Left lung (tissue), 10 donors: Measurements from ENCODE around the gene DOCK3. TPM values are rescaled to one million over a fixed set of nuclear protein-coding genes. Genes with fewer than 3 reads are reported as not detected.
"Not testable (repeated sequence)": the region's sequence is repeated elsewhere in the genome, so short reads cannot be mapped to it uniquely, and the experiment has no call there.

Source experiments
- ATAC-seq: fragments of 200-7000 bp; cut with Tn5 transposase; one replicate; pipeline ENCODE4 v1.9.1; 2020; ENCODE audit warnings: moderate library complexity
- DNase-seq, 4 donors: peaks; one replicate each; pipeline ENCODE4 v3.0.0-alpha.2; 2013 to 2020
- H3K27ac ChIP-seq, 2 donors: fragments of 200-600 bp; sonication (generic) in 1 of 2; one replicate each; pipeline versions ENCODE4 v1.5.0 to v1.8.0; 2020 to 2021
- H3K27me3 ChIP-seq, 2 donors: fragments of 200-600 bp; sonication (generic) in 1 of 2; one replicate each; pipeline versions ENCODE4 v1.5.0 to v1.8.0; 2020 to 2021
- H3K36me3 ChIP-seq, 2 donors: fragments of 200-600 bp; sonication (generic) in 1 of 2; one replicate each; pipeline versions ENCODE4 v1.5.0 to v1.8.0; 2020 to 2021
- H3K4me1 ChIP-seq, 2 donors: fragments of 200-600 bp; one replicate each; pipeline ENCODE4 v1.8.0; 2021
- H3K4me3 ChIP-seq, 2 donors: fragments of 200-600 bp; sonication (generic) in 1 of 2; one replicate each; pipeline versions ENCODE4 v1.5.0 to v1.8.0; 2020 to 2021; ENCODE audit warnings: mild to moderate bottlenecking in 1 of 2
- H3K9me3 ChIP-seq, 2 donors: fragments of 200-600 bp; sonication (generic) in 1 of 2; one replicate each; pipeline versions ENCODE4 v1.5.0 to v1.8.0; 2020 to 2021
- intact Hi-C, 2 donors: fragments of 100-400 bp; cut with DNase I; formaldehyde crosslinking; loops; one replicate each; pipeline versions ENCODE4 v1.11.2 to v1.14.2; 2022
- polyA plus RNA-seq, 6 donors: library from polyadenylated mRNA; unstranded; fragments of 120-200 nt; gene quantifications; one replicate each; pipeline ENCODE4 v1.2.1, GENCODE V29; 2013; ENCODE audit not compliant: insufficient read length in 6 of 6
- total RNA-seq, 2 donors: library from RNA; stranded (reverse); fragmentation: NEBNext Ultra II Directional; extraction: Animal tissue kit (Norgen Biotek cat#: 25700); gene quantifications; one replicate each; pipeline ENCODE4 v1.2.1, GENCODE V29; 2021
- TF ChIP-seq, protein P1 (sequence below), 2 donors: fragments of 200-600 bp; sonication (generic) in 1 of 2; IDR thresholded peaks; one replicate each; pipeline versions ENCODE4 v1.5.0 to v1.8.0; 2021; ENCODE audit warnings: antibody characterized with exemption in 2 of 2
- donor health status: DM: no; HTN: yes; CAD: no.
- donor health status: DM: no; HTN: no; CAD: no.

Gene DOCK3
- total and polyA plus RNA-seq, 8 donors = 0.34 to 2.2 (median 1.8) TPM

DNA sequence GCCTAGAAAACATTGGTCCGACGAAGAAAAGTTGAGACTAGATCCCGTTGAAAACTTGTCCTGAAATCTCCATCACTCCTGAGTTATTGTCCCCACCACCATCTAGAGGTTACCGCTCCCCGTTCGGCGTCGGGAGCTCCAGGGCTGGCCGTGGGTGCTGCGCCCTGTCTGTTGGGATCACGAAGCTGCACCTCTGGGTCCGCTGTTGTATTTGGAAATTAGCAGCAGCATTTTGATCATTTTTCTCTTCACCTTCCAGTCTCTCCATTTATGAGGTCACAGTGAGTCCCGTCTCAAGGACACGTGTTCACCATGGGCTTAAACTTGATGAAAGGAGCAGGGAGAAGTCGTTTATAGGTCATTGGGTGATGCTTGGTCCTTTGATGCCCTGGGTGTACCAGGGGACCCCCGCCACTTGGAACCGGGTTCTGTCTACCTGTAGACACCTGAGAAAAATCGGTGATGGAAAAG, 710.9 kb downstream of the DOCK3 start:
- peaks cover 0 to 39% of the 10 kb centered on the region in 2 donors for H3K36me3 ChIP-seq
- peaks cover 33 to 57% of the 10 kb centered on the region in 2 donors for H3K4me1 ChIP-seq
- H3K27ac ChIP-seq = peak overlapping the region; percentile 72 to 95
- no peaks in the 10 kb centered on the region for H3K27me3 ChIP-seq
- H3K4me3 ChIP-seq = peak overlapping the region; percentile 64 to 89
- intact Hi-C loops = no loop called here
- no peak for ATAC-seq
- TF ChIP-seq, protein P1, sequence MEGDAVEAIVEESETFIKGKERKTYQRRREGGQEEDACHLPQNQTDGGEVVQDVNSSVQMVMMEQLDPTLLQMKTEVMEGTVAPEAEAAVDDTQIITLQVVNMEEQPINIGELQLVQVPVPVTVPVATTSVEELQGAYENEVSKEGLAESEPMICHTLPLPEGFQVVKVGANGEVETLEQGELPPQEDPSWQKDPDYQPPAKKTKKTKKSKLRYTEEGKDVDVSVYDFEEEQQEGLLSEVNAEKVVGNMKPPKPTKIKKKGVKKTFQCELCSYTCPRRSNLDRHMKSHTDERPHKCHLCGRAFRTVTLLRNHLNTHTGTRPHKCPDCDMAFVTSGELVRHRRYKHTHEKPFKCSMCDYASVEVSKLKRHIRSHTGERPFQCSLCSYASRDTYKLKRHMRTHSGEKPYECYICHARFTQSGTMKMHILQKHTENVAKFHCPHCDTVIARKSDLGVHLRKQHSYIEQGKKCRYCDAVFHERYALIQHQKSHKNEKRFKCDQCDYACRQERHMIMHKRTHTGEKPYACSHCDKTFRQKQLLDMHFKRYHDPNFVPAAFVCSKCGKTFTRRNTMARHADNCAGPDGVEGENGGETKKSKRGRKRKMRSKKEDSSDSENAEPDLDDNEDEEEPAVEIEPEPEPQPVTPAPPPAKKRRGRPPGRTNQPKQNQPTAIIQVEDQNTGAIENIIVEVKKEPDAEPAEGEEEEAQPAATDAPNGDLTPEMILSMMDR (IDR thresholded peaks at IDR 0.05) = no peak
- no peak for DNase-seq
- H3K9me3 ChIP-seq = no peaks in the 10 kb centered on the region

DNA sequence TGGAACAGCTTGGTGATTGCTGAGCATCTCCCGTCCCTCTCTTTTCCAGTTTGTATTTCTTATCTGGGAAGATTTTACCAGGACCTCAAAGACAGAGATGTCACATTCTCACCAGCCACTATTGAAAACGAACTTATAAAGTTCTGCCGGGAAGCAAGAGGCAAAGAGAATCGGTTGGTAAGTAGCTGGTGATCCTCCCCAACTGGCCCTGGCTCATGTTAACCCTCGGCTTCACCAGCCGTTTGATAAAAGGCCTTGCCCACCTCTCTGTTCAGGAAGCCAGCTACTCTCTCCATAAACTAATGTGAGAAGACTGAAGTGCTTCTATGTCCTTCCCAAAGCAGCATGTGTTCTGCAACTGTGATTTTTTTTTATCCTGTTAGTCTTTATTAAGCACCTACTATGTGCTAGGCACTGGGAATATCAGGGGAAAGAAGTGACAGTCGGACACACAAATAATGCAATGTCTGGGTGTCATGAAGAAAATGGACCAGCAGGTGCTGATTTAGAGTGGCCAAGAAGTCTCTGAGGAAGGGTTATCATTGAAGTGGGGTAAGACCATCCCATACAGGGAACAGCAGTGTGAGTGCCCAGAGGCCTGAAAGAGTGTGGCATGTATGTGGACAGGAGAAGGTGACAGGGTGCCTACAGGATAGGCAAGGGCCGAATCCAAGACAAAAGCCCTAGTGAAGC, 711.6 kb downstream of the DOCK3 start:
- H3K4me3 ChIP-seq = peak overlapping the region; percentile 64 to 89

DNA sequence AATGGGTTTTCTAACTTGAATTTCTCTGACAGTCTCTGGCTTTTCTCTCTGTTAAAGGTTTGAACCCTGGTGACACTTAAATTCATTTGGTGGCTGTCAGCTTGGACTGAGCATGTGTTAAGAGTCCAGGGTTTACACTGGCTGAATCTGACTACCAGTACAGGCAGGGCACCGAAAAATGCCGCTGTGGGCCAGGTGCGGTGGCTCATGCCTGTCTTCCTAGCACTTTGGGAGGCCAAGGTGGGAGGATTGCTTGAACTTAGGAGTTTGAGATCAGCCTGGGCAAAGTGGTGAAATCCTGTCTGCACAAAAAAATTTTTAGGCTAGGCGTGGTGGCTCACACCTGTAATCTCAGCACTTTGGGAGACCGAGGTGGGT, 712.1 kb downstream of the DOCK3 start:
- Histone ChIP-seq H3K4me1 (peaks cover 35 to 61% of the 10 kb centered on the region in 2 donors), H3K4me3 (peak overlapping the region; percentile 64 to 89), H3K27me3 (no peaks in the 10 kb centered on the region), H3K27ac (peak overlapping the region in 1 of 2 donors; percentile 95), H3K9me3 (no peaks in the 10 kb centered on the region), H3K36me3 (peaks cover 0 to 39% of the 10 kb centered on the region in 2 donors)
- no peak for DNase-seq
- TF ChIP-seq, protein P1 (IDR thresholded peaks at IDR 0.05) = no peak
- no peak for ATAC-seq
- intact Hi-C loops = no loop called here

More for the DNA sequence above, 711.6 kb downstream of the DOCK3 start:
- DNase-seq = no peak
- Histone ChIP-seq H3K27me3 (no peaks in the 10 kb centered on the region), H3K4me1 (peaks cover 35 to 59% of the 10 kb centered on the region in 2 donors), H3K27ac (peak overlapping the region; percentile 72 to 95), H3K36me3 (peaks cover 0 to 39% of the 10 kb centered on the region in 2 donors), H3K9me3 (no peaks in the 10 kb centered on the region)
- intact Hi-C loops = no loop called here
- TF ChIP-seq, protein P1 (IDR thresholded peaks at IDR 0.05) = no peak
- ATAC-seq = no peak

DNA sequence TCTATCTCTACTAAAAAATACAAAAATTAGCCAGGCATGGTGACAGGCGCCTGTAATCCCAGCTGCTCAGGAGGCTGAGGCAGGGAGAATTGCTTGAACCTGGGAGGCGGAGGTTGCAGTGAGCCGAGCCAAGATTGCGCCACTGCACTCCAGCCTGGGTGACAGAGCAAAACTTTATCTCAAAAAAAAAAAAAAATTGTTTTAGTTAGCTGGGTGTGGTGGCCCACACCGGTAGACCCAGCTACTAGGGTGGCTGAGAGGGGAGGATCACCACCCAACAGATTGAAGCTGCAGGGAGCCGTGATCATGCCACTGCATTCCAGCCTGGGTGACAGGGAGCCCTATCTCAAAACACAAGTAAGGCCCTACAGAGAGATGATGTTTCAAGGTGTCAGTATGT, 712.6 kb downstream of the DOCK3 start:
- intact Hi-C loops, ATAC-seq, H3K9me3 ChIP-seq, DNase-seq, H3K27me3 ChIP-seq: not testable (repeated sequence)
- Histone ChIP-seq H3K4me3 (peak overlapping the region in 1 of 2 donors; percentile 89), H3K4me1 (peaks cover 38 to 65% of the 10 kb centered on the region in 2 donors), H3K27ac (peak overlapping the region in 1 of 2 donors; percentile 95), H3K36me3 (peaks cover 0 to 42% of the 10 kb centered on the region in 2 donors)

DNA sequence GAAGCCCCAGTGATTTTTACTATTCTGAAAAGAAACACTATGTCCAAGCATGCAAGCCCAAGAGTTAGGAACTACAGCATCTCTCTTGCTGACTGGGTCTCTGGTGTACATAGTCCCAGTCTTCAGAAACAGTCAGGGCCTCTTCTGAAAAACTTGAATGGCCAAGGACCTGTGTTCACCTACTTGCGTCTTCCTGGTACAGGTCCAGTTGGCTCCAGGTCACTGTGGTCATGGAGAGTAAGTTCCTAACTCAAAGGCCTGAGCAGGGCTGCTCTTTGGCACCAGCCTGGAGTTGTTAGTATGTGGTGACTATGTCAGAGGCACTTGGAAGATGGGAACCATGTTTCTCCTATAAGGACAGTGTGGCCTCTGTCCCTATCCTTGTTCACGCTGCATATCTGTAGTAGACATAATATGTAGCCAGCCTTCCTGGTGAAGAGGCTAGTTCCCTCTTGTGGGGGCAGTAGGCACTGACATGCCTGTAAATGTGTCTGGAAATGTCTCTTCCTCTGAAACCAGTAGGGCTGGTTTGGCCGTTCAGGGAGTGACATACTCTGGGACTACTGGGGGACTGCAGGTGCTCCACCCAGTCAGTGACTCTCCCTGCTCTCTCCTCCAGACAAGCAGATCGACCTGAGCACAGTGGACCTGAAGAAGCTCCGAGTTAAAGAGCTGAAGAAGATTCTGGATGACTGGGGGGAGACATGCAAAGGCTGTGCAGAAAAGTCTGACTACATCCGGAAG, 713.7 kb downstream of the DOCK3 start:
- peak overlapping the region in 1 of 2 donors; percentile 2 for H3K27ac ChIP-seq
- H3K27me3 ChIP-seq = no peaks in the 10 kb centered on the region
- DNase-seq = peak in 1 of 4 donors; percentile 26
- intact Hi-C loops = no loop called here
- H3K36me3 ChIP-seq = peaks cover 0 to 54% of the 10 kb centered on the region in 2 donors
- H3K9me3 ChIP-seq = no peaks in the 10 kb centered on the region
- peaks cover 48 to 75% of the 10 kb centered on the region in 2 donors for H3K4me1 ChIP-seq
- no peak for ATAC-seq
- TF ChIP-seq, protein P1 (IDR thresholded peaks at IDR 0.05) = no peak
- H3K4me3 ChIP-seq = peak overlapping the region in 1 of 2 donors; percentile 89
